Keratinocyte (primary cell): ENCODE data around the gene IBSP. TPM values are rescaled to one million over a fixed set of nuclear protein-coding genes. Genes with fewer than 3 reads are reported as not detected.

ENCODE experiments used
- DNase-seq: peaks from one replicate; pipeline ENCODE4 v3.0.0-alpha.2; 2011; ENCODE audit warnings: low read depth, missing footprints, low spot score
- FAIRE-seq: peaks from 2 replicates; lab custom pipeline; 2011; peaks lifted over from hg19 to GRCh38; lab: Jason Lieb, UNC
- H2AFZ ChIP-seq: 2 replicates; pipeline ENCODE4 v1.6.0; 2012; ENCODE audit warnings: low read length, control low read depth, inconsistent platforms; ENCODE audit not compliant: control insufficient read depth
- H3K27ac ChIP-seq: 2 replicates; pipeline ENCODE4 v1.5.1; 2011; ENCODE audit warnings: low read length; ENCODE audit not compliant: control insufficient read depth, insufficient read depth
- H3K27me3 ChIP-seq: 3 replicates; pipeline ENCODE4 v1.6.0; 2011; ENCODE audit warnings: low read length; ENCODE audit not compliant: control insufficient read depth, insufficient read depth; ENCODE audit errors: extremely low read depth
- H3K36me3 ChIP-seq, 2 experiments: 2 replicates in 1 of 2; 3 replicates in 1 of 2; pipeline ENCODE4 v1.5.1; 2011; ENCODE audit warnings: low read length in 2 of 2, mild to moderate bottlenecking in 1 of 2; ENCODE audit not compliant: control insufficient read depth in 2 of 2, insufficient read depth in 2 of 2; ENCODE audit errors: extremely low read depth in 1 of 2
- H3K4me1 ChIP-seq: 3 replicates; pipeline ENCODE4 v1.5.1; 2011; ENCODE audit warnings: low read length; ENCODE audit not compliant: control insufficient read depth, insufficient read depth; ENCODE audit errors: extremely low read depth
- H3K4me2 ChIP-seq: 3 replicates; pipeline ENCODE4 v1.6.0; 2011; ENCODE audit warnings: low read depth, low read length; ENCODE audit not compliant: control insufficient read depth, insufficient read depth; ENCODE audit errors: extremely low read depth
- H3K4me3 ChIP-seq, 3 experiments: fragments of 200-600 bp in 1 of 3; sonication (generic) in 1 of 3; 2 replicates in 2 of 3; 3 replicates in 1 of 3; pipeline ENCODE4 v1.5.1; 2011 to 2016; ENCODE audit warnings: low read length in 3 of 3, mild to moderate bottlenecking in 3 of 3, control low read depth in 2 of 3, inconsistent platforms in 1 of 3, low read depth in 1 of 3, mixed read lengths in 1 of 3, mixed run types in 1 of 3, moderate library complexity in 1 of 3; ENCODE audit not compliant: control insufficient read depth in 2 of 3, insufficient read depth in 2 of 3; ENCODE audit errors: extremely low read depth in 1 of 3
- H3K79me2 ChIP-seq: 2 replicates; pipeline ENCODE4 v1.6.0; 2012; ENCODE audit warnings: low read length; ENCODE audit not compliant: control insufficient read depth, insufficient read depth
- H3K9ac ChIP-seq: 3 replicates; pipeline ENCODE4 v1.6.0; 2011; ENCODE audit warnings: low read length; ENCODE audit not compliant: control insufficient read depth, insufficient read depth; ENCODE audit errors: extremely low read depth
- H3K9me1 ChIP-seq: 3 replicates; pipeline ENCODE4 v1.6.0; 2011; ENCODE audit warnings: low read length; ENCODE audit not compliant: control insufficient read depth, insufficient read depth; ENCODE audit errors: extremely low read depth
- H3K9me3 ChIP-seq: 2 replicates; pipeline ENCODE4 v1.5.1; 2012; ENCODE audit warnings: low read depth, low read length; ENCODE audit not compliant: control insufficient read depth
- H4K20me1 ChIP-seq: 3 replicates; pipeline ENCODE4 v1.6.0; 2011; ENCODE audit warnings: low read length; ENCODE audit not compliant: control insufficient read depth, insufficient read depth; ENCODE audit errors: extremely low read depth
- EZH2 ChIP-seq: IDR thresholded peaks from one replicate; pipeline ENCODE4 v1.6.1; 2012; ENCODE audit warnings: inconsistent platforms, mild to moderate bottlenecking, low read length, moderate library complexity
- dilution Hi-C: fragments of 300-500 bp; cut with MboI; formaldehyde crosslinking; loops from one replicate; pipeline ENCODE4 v1.7.0; 2020; ENCODE audit warnings: low sequenced_read_pairs; ENCODE audit not compliant: extremely low pct_ligation_motif_present
- polyA plus RNA-seq, 5 experiments: library from polyadenylated mRNA; depleted of rRNA in 3 of 5; stranded (reverse) in 3 of 5; stranded (forward) in 1 of 5; unstranded in 1 of 5; fragments of >200 nt; gene quantifications; 1 replicate in 1 of 5; 2 replicates in 3 of 5; 3 replicates in 1 of 5; pipeline versions ENCODE4 v1.2.1 to v1.2.3, GENCODE V29; 2011 to 2012; ENCODE audit warnings: missing spikeins in 2 of 5, low read depth in 1 of 5, low replicate concordance in 1 of 5
- TF ChIP-seq, protein P1 (sequence below), 3 experiments: IDR thresholded peaks in 1 of 3; conservative IDR thresholded peaks in 1 of 3; optimal IDR thresholded peaks in 1 of 3; 2 replicates in 2 of 3; 3 replicates in 1 of 3; pipeline versions ENCODE3 to v1.5.1; 2011; ENCODE audit warnings: low read length in 3 of 3, mild to moderate bottlenecking in 3 of 3, moderate library complexity in 2 of 3, control low read depth in 1 of 3, inconsistent platforms in 1 of 3; ENCODE audit not compliant: insufficient read depth in 2 of 3; ENCODE audit errors: extremely low read depth in 1 of 3

IBSP gene
- polyA plus RNA-seq, 1 donor (not counting 4 experiments of a cell fraction or from before 2014, with no cell fraction given) = not detected

DNA sequence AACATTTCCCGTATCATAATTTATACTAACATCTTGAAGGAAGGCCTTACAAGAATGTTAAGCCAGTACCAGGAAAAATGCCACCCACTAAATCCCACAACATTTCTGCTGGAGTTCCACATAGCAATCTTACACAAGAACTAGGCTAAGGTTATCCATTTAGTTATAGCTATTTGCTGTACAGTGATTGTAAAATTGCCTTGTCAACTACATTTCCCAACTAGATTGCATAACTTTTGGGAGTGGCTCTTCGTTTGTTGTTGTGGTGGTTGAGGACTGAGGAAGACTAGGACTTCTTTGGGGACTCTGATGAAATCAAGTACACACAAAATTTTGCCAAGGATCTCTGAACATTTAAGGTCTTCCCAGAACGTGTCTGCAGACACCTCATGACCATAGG, 8.0 kb downstream of the IBSP start:
- H3K27ac ChIP-seq = no peak overlapping the region
- no peaks in the 10 kb centered on the region for H4K20me1 ChIP-seq
- no peak for TF ChIP-seq EZH2
- TF ChIP-seq, protein P1, sequence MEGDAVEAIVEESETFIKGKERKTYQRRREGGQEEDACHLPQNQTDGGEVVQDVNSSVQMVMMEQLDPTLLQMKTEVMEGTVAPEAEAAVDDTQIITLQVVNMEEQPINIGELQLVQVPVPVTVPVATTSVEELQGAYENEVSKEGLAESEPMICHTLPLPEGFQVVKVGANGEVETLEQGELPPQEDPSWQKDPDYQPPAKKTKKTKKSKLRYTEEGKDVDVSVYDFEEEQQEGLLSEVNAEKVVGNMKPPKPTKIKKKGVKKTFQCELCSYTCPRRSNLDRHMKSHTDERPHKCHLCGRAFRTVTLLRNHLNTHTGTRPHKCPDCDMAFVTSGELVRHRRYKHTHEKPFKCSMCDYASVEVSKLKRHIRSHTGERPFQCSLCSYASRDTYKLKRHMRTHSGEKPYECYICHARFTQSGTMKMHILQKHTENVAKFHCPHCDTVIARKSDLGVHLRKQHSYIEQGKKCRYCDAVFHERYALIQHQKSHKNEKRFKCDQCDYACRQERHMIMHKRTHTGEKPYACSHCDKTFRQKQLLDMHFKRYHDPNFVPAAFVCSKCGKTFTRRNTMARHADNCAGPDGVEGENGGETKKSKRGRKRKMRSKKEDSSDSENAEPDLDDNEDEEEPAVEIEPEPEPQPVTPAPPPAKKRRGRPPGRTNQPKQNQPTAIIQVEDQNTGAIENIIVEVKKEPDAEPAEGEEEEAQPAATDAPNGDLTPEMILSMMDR (optimal IDR thresholded peaks at IDR 0.05 in 1 of 3, IDR thresholded peaks at IDR 0.05 in 1 of 3, conservative IDR thresholded peaks at IDR 0.05 in 1 of 3; ENCODE audit: extremely low read depth in 1 of 3, insufficient read depth in 2 of 3, low read length in 3 of 3) = no peak
- H3K9me3 ChIP-seq = no peaks in the 10 kb centered on the region
- H3K4me2 ChIP-seq = no peak overlapping the region
- H3K27me3 ChIP-seq = no peaks in the 10 kb centered on the region
- peaks cover 6% of the 10 kb centered on the region for H3K4me1 ChIP-seq
- no peak overlapping the region for H3K9ac ChIP-seq
- dilution Hi-C loops = no loop called here
- no peak for DNase-seq
- no peak overlapping the region for H2AFZ ChIP-seq
- no peak for FAIRE-seq
- H3K79me2 ChIP-seq = no peaks in the 10 kb centered on the region
- H3K4me3 ChIP-seq = no peak overlapping the region
- no peaks in the 10 kb centered on the region for H3K9me1 ChIP-seq
- no peaks in the 10 kb centered on the region for H3K36me3 ChIP-seq

DNA sequence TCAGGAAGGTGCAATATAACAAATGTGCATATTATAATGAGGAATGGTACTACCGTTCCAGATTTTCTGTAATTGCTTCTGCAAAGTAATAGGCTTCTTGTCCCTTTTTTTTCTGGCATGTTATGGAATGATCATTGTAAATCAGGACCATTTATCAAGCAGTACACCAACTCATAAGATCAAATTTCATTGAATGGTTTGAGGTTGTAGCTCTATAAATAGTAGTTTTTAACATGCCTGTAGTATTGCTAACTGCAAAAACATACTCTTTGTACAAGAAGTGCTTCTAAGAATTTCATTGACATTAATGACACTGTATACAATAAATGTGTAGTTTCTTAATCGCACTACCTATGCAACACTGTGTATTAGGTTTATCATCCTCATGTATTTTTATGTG, 12.6 kb downstream of the IBSP start:
- Histone ChIP-seq H2AFZ (no peak overlapping the region), H3K27ac (no peak overlapping the region), H4K20me1 (no peaks in the 10 kb centered on the region), H3K36me3 (no peaks in the 10 kb centered on the region), H3K4me2 (no peak overlapping the region), H3K9me1 (no peaks in the 10 kb centered on the region), H3K27me3 (no peaks in the 10 kb centered on the region), H3K9ac (no peak overlapping the region), H3K4me1 (no peaks in the 10 kb centered on the region), H3K4me3 (no peak overlapping the region), H3K9me3 (no peaks in the 10 kb centered on the region), H3K79me2 (no peaks in the 10 kb centered on the region)
- no peak for TF ChIP-seq EZH2
- TF ChIP-seq, protein P1 (optimal IDR thresholded peaks at IDR 0.05 in 1 of 3, IDR thresholded peaks at IDR 0.05 in 1 of 3, conservative IDR thresholded peaks at IDR 0.05 in 1 of 3; ENCODE audit: extremely low read depth in 1 of 3, insufficient read depth in 2 of 3, low read length in 3 of 3) = no peak
- DNase-seq (no peak), FAIRE-seq (no peak)
- dilution Hi-C loops = no loop called here
